HepG2 (cell line): Measurements from ENCODE around the gene LRRC28. TPM values are rescaled to one million over a fixed set of nuclear protein-coding genes. Genes with fewer than 3 reads are reported as not detected.

Source experiments
- ATAC-seq: fragments of 200-7000 bp; cut with Tn5 transposase; 3 replicates; pipeline ENCODE4 v1.9.1; 2020; ENCODE audit warnings: mild to moderate bottlenecking, moderate library complexity
- BruUV-seq: library from RNA; stranded (reverse); fragments of 400-500 nt; replicated peaks from 2 replicates; lab custom pipeline; 2021; lab: Mats Ljungman, UMichigan
- CTCF ChIA-PET: fragments of 300-600 bp; formaldehyde crosslinking; extraction: SDS; loops from one replicate; lab custom pipeline; 2021; ENCODE audit warnings: low total read pairs, inconsistent platforms, low intra/inter-chr PET ratio; lab: Yijun Ruan, JAX
- POLR2A ChIA-PET: fragments of 350-600 bp; sonication (Branson Sonifier 250); formaldehyde crosslinking; loops from one replicate; lab custom pipeline; 2020; ENCODE audit warnings: antibody characterized with exemption, inconsistent platforms; lab: Yijun Ruan, JAX
- DNase-seq: peaks from one replicate; pipeline ENCODE4 v3.0.0-alpha.2; 2015; ENCODE audit warnings: low spot score
- FAIRE-seq: peaks from 3 replicates; lab custom pipeline; 2011; peaks lifted over from hg19 to GRCh38; lab: Jason Lieb, UNC
- H2AFZ ChIP-seq: one replicate; pipeline ENCODE4 v1.6.1; 2011; ENCODE audit warnings: low read length, inconsistent platforms
- H3K27ac ChIP-seq: fragments of 300-600 bp; 3 replicates; pipeline ENCODE4 v1.8.0; 2011; ENCODE audit warnings: mixed run types, mild to moderate bottlenecking, mixed read lengths, low read length, inconsistent platforms; ENCODE audit not compliant: insufficient read depth; ENCODE audit errors: extremely low read length
- H3K27me3 ChIP-seq, 2 experiments: fragments of 200-600 bp in 1 of 2; 2 replicates in 1 of 2; 3 replicates in 1 of 2; pipeline versions ENCODE4 v1.6.0 to v1.8.0; 2011; ENCODE audit warnings: low read length in 2 of 2, mild to moderate bottlenecking in 2 of 2, moderate library complexity in 2 of 2, inconsistent platforms in 1 of 2; ENCODE audit not compliant: insufficient read depth in 2 of 2, control insufficient read depth in 1 of 2
- H3K36me3 ChIP-seq, 2 experiments: fragments of 200-600 bp in 1 of 2; replicated peaks in 1 of 2; 2 replicates in 1 of 2; 3 replicates in 1 of 2; pipeline versions ENCODE4 v1.5.1 to v1.8.0; 2011; ENCODE audit warnings: low read length in 2 of 2, inconsistent platforms in 1 of 2; ENCODE audit not compliant: insufficient read depth in 2 of 2, control insufficient read depth in 1 of 2
- H3K4me1 ChIP-seq: 2 replicates; pipeline ENCODE4 v1.5.1; 2012; ENCODE audit warnings: low read length, inconsistent platforms; ENCODE audit not compliant: insufficient read depth
- H3K4me2 ChIP-seq: 2 replicates; pipeline ENCODE4 v1.6.0; 2011; ENCODE audit warnings: low read depth, low read length, inconsistent platforms
- H3K4me3 ChIP-seq, 3 experiments: fragments of 200-600 bp in 1 of 3; sonication (generic), shearing (Covaris generic) in 1 of 3; replicated peaks in 1 of 3; 2 replicates each; pipeline ENCODE4 v1.5.1; 2011 to 2016; ENCODE audit warnings: low read length in 3 of 3, inconsistent platforms in 2 of 3, low read depth in 2 of 3, mild to moderate bottlenecking in 2 of 3, control low read depth in 1 of 3, mixed read lengths in 1 of 3; ENCODE audit not compliant: insufficient read depth in 1 of 3
- H3K79me2 ChIP-seq: one replicate; pipeline ENCODE4 v1.6.1; 2011; ENCODE audit warnings: low read length, inconsistent platforms; ENCODE audit not compliant: insufficient read depth
- H3K9ac ChIP-seq: 2 replicates; pipeline ENCODE4 v1.6.0; 2011; ENCODE audit warnings: mild to moderate bottlenecking, low read depth, low read length, inconsistent platforms; ENCODE audit not compliant: insufficient read depth
- H3K9me3 ChIP-seq: 2 replicates; pipeline ENCODE4 v1.5.1; 2012; ENCODE audit warnings: mild to moderate bottlenecking, low read length
- H4K20me1 ChIP-seq: 2 replicates; pipeline ENCODE4 v1.6.0; 2011; ENCODE audit warnings: inconsistent platforms, mild to moderate bottlenecking, low read length, moderate library complexity; ENCODE audit not compliant: insufficient read depth
- ATF7-NPFF ChIP-seq: sonication (generic); formaldehyde crosslinking; IDR thresholded peaks from 2 replicates; pipeline ENCODE4 v1.8.1; 2023; ENCODE audit warnings: mild to moderate bottlenecking, low read depth, missing genetic modification reagents, moderate library complexity
- HBP1 ChIP-seq: IDR thresholded peaks from 2 replicates; pipeline ENCODE4 v1.6.1; 2016; ENCODE audit warnings: low read depth, control low read depth
- HIC2 ChIP-seq: sonication (generic); formaldehyde crosslinking; IDR thresholded peaks from 2 replicates; pipeline ENCODE4 v1.9.0; 2022; ENCODE audit warnings: low read depth, missing genetic modification reagents
- KMT2A ChIP-seq: sonication (generic); formaldehyde crosslinking; IDR thresholded peaks from 2 replicates; pipeline ENCODE4 v1.4.0; 2020; ENCODE audit warnings: missing genetic modification reagents
- MYPOP ChIP-seq: sonication (generic); formaldehyde crosslinking; IDR thresholded peaks from 2 replicates; pipeline ENCODE4 v1.8.1; 2023; ENCODE audit warnings: mild to moderate bottlenecking, moderate library complexity, missing genetic modification reagents
- RFX5 ChIP-seq: IDR thresholded peaks from 2 replicates; pipeline ENCODE4 v1.6.1; 2011; ENCODE audit warnings: low read depth, low read length, improper control_type of control experiment
- SCMH1 ChIP-seq: sonication (generic); formaldehyde crosslinking; IDR thresholded peaks from 2 replicates; pipeline ENCODE4 v1.9.0; 2021; ENCODE audit warnings: missing genetic modification reagents, mild to moderate bottlenecking, borderline replicate concordance
- SIN3A ChIP-seq: IDR thresholded peaks from 2 replicates; pipeline ENCODE4 v1.6.1; 2011; ENCODE audit warnings: low read depth, mild to moderate bottlenecking, control low read depth, low read length, borderline replicate concordance
- SP2 ChIP-seq: sonication (generic); formaldehyde crosslinking; IDR thresholded peaks from 2 replicates; pipeline ENCODE4 v1.5.1; 2020; ENCODE audit warnings: mild to moderate bottlenecking, missing genetic modification reagents
- SRSF1 ChIP-seq: fragments of 200-400 bp; formaldehyde crosslinking; optimal IDR thresholded peaks from 2 replicates; pipeline ENCODE3; 2017; ENCODE audit warnings: mild to moderate bottlenecking, low read depth, low read length, moderate library complexity
- ZFP1 ChIP-seq: IDR thresholded peaks from 2 replicates; pipeline ENCODE4 v1.6.1; 2016
- ZFP62 ChIP-seq: sonication (generic); formaldehyde crosslinking; IDR thresholded peaks from 2 replicates; pipeline ENCODE4 v1.4.0; 2020; ENCODE audit warnings: missing genetic modification reagents
- ZNF143 ChIP-seq: sonication (generic); formaldehyde crosslinking; IDR thresholded peaks from 2 replicates; pipeline ENCODE4 v1.4.0; 2020; ENCODE audit warnings: missing genetic modification reagents
- ZNF235 ChIP-seq: sonication (generic); formaldehyde crosslinking; IDR thresholded peaks from 2 replicates; pipeline ENCODE4 v1.8.1; 2023; ENCODE audit warnings: mild to moderate bottlenecking, missing genetic modification reagents, borderline replicate concordance
- ZNF589 ChIP-seq: sonication (generic); formaldehyde crosslinking; conservative IDR thresholded peaks from 2 replicates; pipeline ENCODE4 v1.8.0; 2022; ENCODE audit warnings: mild to moderate bottlenecking, moderate library complexity, missing genetic modification reagents
- ZXDC ChIP-seq: sonication (generic); formaldehyde crosslinking; IDR thresholded peaks from 2 replicates; pipeline ENCODE4 v1.5.0; 2020; ENCODE audit warnings: mild to moderate bottlenecking, missing genetic modification reagents
- WGBS: methylation state at CpG from one replicate; pipeline ENCODE4 v1.1.6; 2017; ENCODE audit warnings: low lambda C conversion rate; 5-methylcytosine and 5-hydroxymethylcytosine counted together
- in situ Hi-C: cut with HindIII; loops from 2 replicates; pipeline ENCODE4 v1.10.0; 2017; ENCODE audit warnings: low pct_unique_long_range_greater_than_20kb; ENCODE audit not compliant: extremely low pct_ligation_motif_present
- intact Hi-C: fragments of 100-400 bp; cut with micrococcal nuclease; formaldehyde crosslinking; loops from one replicate; pipeline ENCODE4 v1.10.0; 2022; ENCODE audit not compliant: unreplicated experiment
- polyA plus RNA-seq, 8 experiments: library from polyadenylated mRNA; depleted of rRNA in 3 of 8; stranded (reverse) in 7 of 8; unstranded in 1 of 8; fragments of >200 nt; fragmentation: Illumina TruSeq in 4 of 8; extraction: Trizol in 4 of 8; gene quantifications; 2 replicates each; pipeline versions ENCODE4 v1.2.1 to v1.2.3, GENCODE V29; 2011 to 2016; ENCODE audit warnings: low read depth in 4 of 8, missing spikeins in 1 of 8, mixed read lengths in 1 of 8; ENCODE audit not compliant: insufficient read depth in 1 of 8
- total RNA-seq, 5 experiments: library from RNA; depleted of rRNA; stranded (reverse); fragments of >200 nt; fragmentation: Illumina TruSeq; extraction: Trizol; gene quantifications; 2 replicates each; pipeline ENCODE4 v1.2.3, GENCODE V29; 2016; ENCODE audit warnings: low read depth in 1 of 5

Gene LRRC28
- total and polyA plus RNA-seq, 2 of the 13 experiments (the other 11 are each of a cell fraction or from before 2014, with no cell fraction given) = 17.5 to 21.3 TPM

- ChIA-PET CTCF (no interaction called here), POLR2A (no interaction called here)
- FAIRE-seq = no peak
- Histone ChIP-seq H3K36me3 (no peaks in the 10 kb centered on the region; a peak in 1 of 5 replicates), H4K20me1 (no peaks in the 10 kb centered on the region), H3K4me2 (no peak overlapping the region), H3K4me1 (peaks cover under 1% of the 10 kb centered on the region; the same call in 1 of the 2 replicates), H3K27me3 (no peaks in the 10 kb centered on the region), H2AFZ (no peak overlapping the region), H3K4me3 (no peak overlapping the region), H3K27ac (no peak overlapping the region), H3K9me3 (no peaks in the 10 kb centered on the region), H3K79me2 (no peaks in the 10 kb centered on the region), H3K9ac (no peak overlapping the region)
- ATAC-seq = no peak
- no peak for TF ChIP-seq ZNF589 (CRISPR knock-in tag)
- TF ChIP-seq ZNF235 = no peak
- no peak for TF ChIP-seq HBP1 (CRISPR knock-in tag)
- no peak for TF ChIP-seq SRSF1
- TF ChIP-seq ZFP62 (CRISPR knock-in tag) = no peak
- TF ChIP-seq SP2 (CRISPR knock-in tag) = no peak
- no peak for TF ChIP-seq HIC2 (CRISPR knock-in tag)
- no peak for TF ChIP-seq SIN3A
- no peak for TF ChIP-seq ZXDC
- TF ChIP-seq ATF7-NPFF = no peak
- TF ChIP-seq ZNF143 (CRISPR knock-in tag) = no peak
- no peak for TF ChIP-seq SCMH1 (CRISPR knock-in tag)
- no peak for TF ChIP-seq ZFP1 (CRISPR knock-in tag)
- TF ChIP-seq KMT2A (CRISPR knock-in tag) = no peak
- TF ChIP-seq RFX5 = no peak
- TF ChIP-seq MYPOP = no peak
- intact Hi-C loops = no loop called here
- BruUV-seq = no TSS peak
- 96% methylated on average over 8 of the region's 8 CpGs for WGBS
- no peak for DNase-seq
- in situ Hi-C loops = no loop called here
Measured at GRCh38 chr15:99333981-99334380, 82.7 kb downstream of the LRRC28 start.
